SK-MEL-5 (cell line): Measurements from ENCODE around the gene APCDD1. TPM values are rescaled to one million over a fixed set of nuclear protein-coding genes. Genes with fewer than 3 reads are reported as not detected.
"Not testable (repeated sequence)": the region's sequence is repeated elsewhere in the genome, so short reads cannot be mapped to it uniquely, and the experiment has no call there.

Experiments used
- DNase-seq: peaks from one replicate; pipeline ENCODE4 v3.0.0-alpha.2; 2016; ENCODE audit warnings: low read depth, low spot score
- in situ Hi-C: cut with HindIII; loops from 2 replicates; pipeline ENCODE4 v1.10.0; 2016; ENCODE audit warnings: low sequenced_read_pairs, high pct_unique_total_duplicates, low pct_unique_long_range_greater_than_20kb
- total RNA-seq: library from RNA; depleted of rRNA; stranded (reverse); fragments of >200 nt; shearing (Covaris generic); gene quantifications from 2 replicates; pipeline ENCODE4 v1.2.3, GENCODE V29; 2014

APCDD1 gene
- total RNA-seq, 1 experiment from 2014 or later, result not detected

DNA sequence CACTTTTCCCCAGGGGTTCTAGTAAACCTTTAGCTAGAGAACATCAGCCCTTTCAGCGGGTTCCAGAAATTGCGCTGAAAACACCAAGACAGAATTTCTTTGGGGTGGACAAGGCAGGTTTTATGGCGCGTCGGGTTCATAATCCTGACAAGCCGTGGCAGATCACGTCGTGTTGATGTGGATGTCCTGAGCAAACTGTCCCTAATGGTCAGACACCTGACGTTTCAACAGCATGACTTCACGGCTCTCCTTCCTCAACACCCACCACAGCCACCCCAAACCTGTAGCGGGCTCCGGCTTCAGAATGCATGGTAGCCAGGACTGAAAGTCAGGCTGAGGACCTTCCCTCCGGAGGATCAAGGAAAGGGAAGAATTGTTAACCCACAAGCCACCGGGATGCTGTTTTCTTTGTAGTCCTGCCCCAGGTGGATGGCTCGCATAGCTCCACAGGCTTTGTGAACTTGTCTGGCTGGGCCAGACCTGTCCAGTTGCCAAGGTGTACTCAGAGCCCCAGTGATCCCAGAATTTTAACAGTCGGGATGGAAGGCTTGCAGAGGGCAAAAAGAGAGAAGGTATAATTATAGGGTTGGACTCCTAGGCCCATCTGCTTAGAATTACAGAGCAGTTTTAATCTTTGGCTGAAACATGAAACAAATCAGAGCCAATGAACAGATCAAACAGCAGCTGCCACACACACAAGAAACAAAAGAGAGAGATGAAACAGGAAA is 1.5 kb downstream of the APCDD1 start:
- no peak for DNase-seq
- in situ Hi-C loops, result no loop called here

DNA sequence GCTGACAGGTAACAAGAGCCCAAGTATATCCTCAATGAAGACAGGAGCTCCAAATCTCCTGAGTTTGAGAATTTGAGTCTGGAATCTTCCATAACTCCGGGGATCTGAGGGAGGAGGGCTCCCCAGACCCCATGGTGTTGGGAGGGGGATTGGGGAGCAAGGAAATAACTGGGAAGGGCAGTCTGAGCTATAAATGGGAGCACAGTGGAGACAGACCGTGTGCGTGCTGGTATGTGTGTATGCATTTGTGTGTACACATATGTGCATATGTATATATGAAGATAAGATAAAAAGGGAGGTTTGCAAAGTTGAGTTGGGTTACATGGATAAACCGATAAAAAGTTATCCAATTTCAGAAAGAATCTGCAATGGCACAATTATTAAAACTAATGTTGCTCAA is 2.3 kb downstream of the APCDD1 start:
- DNase-seq, result no peak
- in situ Hi-C loops, result no loop called here

DNA sequence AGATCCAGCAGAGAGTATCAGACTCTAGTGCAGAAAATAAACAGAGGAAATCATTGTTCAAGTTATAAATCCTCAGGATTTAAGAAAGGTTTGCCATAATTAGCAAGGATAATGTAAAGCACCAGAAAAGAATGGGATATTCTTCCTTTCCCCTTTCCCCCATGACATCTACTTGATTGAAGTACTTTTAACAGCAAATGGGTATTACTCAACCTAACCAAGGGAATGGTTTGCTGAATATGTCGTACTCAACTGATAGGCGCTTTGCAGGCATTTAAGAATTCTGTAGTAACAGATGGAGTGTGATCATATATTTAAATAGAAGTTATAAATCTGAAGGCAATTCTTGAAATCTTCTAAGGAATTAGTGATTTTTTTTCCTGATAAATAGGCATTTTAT is 2.7 kb downstream of the APCDD1 start:
- in situ Hi-C loops, result no loop called here
- DNase-seq, result no peak

DNA sequence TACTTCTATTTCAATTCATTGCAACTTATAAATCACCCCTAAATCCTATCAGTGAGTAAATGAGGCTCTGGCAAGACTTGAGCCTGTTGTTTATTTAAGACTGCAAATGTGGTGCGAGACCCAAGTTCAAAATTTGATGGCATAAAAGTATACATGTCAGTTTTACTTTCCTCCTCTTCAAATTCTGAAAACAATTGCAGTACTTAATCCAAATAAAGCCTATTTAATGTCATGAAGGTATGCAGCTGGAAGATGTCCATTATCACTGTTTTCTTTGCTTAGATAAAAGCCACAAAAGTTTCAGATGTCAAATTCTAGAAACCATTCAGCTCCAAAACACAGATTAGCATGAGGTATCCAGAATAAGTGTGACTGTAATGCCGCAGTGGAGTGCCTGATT is 3.3 kb downstream of the APCDD1 start:
- in situ Hi-C loops, result no loop called here
- DNase-seq, result no peak

DNA sequence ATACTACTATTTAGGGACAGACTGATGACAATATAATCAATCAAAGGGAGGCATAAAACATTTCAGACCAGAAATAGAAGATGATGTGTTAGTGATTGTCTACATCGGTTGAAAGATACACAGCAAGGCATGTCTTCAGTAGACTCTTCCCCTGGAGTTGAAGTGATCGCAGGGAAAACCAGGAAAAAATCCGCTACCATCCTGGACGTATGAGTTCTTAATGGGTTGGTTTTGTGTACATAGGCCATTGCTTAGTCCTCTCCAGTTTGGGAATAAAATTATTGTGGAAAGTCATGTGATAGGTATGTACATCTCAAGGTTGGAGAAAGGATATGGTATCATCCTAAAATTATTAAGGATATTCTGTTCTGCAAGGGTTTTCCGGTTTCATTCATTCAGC is 4.3 kb downstream of the APCDD1 start:
- DNase-seq, result no peak
- in situ Hi-C loops, result no loop called here

DNA sequence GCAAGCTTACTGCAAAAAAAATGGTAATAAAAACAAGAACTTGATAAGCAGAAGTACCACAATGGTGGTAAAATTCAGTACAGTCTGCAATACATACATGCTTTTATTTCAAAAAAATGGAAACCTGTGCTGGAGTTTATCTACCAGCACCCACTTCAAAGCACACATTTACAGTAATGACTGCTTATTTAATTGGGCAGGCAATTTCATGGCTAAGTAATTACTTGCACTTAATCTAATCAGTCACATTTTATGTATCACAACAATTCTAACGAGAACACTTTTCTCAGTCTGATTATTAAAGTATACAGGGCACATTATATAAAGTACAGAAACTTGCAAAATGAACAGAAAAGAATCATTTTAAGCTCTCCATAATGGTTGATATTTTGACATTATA is 5.2 kb downstream of the APCDD1 start:
- no peak for DNase-seq
- in situ Hi-C loops, result no loop called here

DNA sequence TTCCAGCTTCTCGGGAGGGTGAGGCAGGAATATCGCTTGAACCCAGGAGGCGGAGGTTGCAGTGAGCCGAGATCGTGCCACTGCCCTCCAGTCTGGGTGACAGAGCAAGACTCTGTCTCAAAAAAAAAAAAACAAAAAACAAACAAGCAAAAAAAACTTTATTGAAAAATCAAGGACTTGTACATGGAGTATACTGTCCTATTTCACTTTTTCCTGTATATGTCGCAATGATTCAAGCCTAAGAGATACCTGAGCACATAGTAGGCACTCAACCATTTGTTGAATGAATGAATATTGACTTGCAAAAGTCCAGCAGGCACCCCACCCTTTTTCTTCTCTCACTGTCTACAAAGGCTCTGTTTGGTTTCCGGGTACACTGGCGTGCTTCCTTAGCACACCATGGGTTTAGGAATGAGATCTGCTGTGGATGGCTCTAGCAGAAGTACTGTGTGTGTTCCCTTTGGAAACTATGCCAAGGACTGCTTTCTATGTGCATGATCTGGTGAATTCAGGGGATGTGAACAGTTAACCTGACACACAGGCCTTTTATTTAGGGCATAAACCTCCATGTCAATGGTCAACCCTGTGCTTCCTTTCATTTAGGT is 6.1 kb downstream of the APCDD1 start:
- no peak for DNase-seq
- in situ Hi-C loops, result no loop called here

DNA sequence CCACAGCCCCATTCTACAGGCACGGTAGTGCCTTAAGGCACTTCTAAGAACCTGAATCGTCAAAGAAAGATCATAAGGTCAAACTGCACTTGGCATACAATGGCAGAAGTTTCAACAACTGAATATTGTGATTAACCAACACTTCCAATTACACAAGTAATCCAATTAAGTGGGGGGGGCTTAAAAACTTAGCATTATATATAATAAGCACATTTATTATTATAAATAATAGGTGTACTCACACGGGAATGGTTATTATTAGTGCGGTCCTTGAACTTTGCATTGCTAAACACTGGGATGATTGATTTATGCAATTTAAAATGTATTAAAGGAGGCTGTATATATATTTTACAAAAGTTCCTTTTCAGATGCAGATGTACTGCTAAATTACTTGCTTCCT is 7.6 kb downstream of the APCDD1 start:
- DNase-seq, result no peak
- in situ Hi-C loops, result no loop called here

DNA sequence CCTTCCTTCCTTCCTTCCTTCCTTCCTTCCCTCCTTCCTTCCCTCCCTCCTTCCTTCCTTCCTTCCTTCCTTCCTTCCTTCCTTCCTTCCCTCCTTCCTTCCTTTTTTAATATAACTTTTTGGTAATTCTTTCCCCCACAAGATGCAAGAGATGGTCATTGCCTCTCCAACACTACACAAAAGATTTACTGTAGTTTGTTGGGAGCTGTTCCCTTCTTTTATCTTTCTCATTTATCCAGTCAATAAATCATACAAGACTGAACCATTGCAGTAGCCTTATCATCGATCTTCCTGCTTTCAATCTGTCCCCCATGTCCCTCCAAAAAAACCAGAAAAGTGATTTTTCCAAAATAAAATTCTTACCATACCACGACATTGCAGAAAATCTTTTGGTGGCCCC is 8.2 kb downstream of the APCDD1 start:
- in situ Hi-C loops, result no loop called here
- DNase-seq, result no peak

DNA sequence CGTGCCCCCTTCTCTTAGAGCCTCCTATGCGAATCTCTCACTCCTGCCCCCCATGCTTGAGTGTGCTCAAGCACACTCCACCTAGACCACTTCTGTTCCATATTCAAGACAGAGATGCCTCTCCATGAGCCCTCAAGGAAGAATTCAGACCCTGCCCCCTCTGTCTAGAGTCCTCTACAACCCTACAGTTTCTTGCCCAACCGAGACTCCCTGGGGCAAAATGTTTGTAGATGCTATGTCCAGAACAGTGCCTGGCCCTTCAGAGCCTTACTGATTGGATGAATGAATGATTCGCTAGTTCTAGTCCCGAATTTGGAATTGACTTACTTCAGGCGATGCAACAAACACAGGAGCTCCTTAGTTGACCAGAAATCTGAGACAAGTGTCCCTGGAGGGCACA is 8.7 kb downstream of the APCDD1 start:
- DNase-seq, result no peak
- in situ Hi-C loops, result no loop called here

DNA sequence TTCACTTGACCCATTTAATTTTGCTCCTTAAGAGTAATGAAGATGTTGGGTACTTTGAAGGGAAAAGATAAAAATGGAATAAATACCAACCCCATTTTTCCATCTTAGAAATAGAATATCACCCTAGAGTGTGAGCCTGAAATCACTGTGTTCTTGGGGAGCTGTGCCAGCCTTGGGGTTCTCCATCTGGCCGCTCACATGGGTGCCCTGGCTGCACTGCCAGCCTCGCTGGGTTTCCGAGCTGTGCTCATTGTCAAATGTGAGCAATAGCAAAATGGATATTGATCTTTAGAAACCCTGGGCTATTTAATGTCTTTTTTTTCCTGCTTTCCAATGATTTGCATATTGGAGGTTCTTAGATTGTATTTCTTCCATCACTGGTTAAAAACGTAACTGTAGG is 9.3 kb downstream of the APCDD1 start:
- in situ Hi-C loops, result no loop called here
- no peak for DNase-seq

DNA sequence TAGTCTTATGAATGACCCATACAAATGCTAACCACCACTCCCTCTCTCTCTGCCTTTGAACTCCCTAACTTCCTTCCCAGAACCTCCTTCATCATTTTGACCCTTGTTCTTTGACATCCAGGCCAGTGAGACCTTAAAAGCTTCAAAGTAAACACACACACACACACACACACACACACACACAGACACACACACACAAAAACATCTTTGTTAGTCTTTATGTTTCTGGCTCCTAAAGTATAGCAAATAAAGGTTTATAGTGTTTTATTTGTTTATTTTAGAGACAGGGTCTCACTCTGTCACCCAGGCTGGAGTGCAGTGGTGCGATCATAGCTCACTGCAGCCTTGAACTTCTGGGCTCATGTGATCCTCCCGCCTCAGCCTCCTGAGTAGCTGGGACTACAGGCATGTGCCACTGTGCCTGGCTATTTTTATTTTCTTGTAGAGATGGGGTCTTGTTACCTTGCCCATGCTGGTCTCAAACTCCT is 9.8 kb downstream of the APCDD1 start:
- in situ Hi-C loops, DNase-seq: not testable (repeated sequence)

DNA sequence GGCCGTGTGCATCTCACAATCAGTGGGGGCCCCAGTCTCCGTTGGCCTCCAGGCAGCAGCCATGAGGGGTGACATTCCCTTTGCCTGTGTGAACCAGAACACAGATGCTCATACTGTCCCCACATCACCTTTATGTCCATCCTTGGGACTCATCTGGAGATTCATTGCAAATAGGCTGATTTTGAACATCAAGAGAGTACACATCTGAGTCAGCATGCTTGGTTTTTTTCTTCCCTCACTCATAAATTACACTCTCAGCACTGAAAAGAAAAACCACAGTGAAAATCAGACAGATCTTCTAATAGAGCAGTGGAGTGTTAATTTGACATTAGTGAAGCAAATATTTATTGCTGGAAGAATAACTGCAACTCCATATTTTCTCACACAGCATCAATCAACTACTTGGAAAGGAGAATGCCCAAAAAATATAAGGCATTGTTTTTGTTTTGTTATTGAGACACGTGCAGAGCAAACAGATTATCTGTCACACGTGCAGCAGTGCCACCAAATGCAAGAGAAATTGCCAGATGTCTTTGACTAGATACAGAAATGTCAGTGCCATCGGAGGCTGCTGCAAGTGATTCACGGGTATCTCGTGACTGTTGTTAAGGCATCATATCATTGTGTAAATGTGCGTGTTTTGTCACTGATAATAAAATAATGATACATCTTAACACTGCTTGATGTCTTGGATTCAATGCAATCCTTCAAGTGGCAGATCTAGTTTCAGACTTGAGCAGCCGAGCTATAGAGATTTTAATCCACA is 10.9 kb downstream of the APCDD1 start:
- in situ Hi-C loops, result no loop called here
- no peak for DNase-seq

DNA sequence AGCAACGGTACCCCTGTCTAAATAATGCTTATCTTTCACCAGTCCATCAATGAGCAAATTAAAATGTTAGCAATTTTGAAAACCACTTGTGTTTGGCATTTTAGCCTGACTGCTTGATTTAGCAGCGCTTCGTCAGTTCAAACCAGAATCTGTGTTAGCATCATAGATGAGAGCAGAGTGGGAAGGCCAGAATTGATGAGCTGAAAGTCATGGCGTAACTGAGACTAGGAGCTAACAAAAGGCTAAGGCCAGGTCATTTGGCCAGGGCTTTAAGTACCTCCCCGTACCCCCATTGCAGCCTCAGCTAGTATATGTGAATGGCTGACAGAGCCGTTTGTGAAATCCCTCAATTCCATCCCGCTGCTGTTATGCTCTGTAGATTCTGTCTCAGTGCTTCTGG is 16.0 kb downstream of the APCDD1 start:
- no peak for DNase-seq
- in situ Hi-C loops, result no loop called here

DNA sequence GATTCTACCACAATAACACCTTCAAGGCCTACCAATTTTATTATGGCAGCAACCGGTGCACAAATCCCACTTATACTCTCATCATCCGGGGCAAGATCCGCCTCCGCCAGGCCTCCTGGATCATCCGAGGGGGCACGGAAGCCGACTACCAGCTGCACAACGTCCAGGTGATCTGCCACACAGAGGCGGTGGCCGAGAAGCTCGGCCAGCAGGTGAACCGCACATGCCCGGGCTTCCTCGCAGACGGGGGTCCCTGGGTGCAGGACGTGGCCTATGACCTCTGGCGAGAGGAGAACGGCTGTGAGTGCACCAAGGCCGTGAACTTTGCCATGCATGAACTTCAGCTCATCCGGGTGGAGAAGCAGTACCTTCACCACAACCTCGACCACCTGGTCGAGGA is 17.1 kb downstream of the APCDD1 start:
- in situ Hi-C loops, result no loop called here
- no peak for DNase-seq

DNA sequence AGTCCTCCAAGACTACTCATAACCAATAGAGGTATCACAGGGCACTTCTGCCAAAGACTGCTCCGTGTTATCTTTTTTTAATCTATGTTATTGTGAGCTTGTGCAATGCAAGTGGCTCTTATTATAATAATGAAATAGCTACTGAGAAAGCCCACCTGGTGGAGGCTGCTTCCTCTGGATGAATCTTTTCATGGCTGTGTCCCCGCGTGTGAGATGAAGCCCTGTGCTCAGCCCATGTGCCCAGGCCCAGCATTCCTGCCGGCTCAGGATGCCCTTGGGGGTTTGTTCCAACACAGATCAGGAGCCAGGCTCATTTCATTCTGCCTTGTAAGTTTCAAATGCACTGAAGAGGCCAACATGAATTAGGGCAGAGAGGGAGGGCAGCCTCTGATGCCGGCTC is 18.7 kb downstream of the APCDD1 start:
- in situ Hi-C loops, result no loop called here
- no peak for DNase-seq

DNA sequence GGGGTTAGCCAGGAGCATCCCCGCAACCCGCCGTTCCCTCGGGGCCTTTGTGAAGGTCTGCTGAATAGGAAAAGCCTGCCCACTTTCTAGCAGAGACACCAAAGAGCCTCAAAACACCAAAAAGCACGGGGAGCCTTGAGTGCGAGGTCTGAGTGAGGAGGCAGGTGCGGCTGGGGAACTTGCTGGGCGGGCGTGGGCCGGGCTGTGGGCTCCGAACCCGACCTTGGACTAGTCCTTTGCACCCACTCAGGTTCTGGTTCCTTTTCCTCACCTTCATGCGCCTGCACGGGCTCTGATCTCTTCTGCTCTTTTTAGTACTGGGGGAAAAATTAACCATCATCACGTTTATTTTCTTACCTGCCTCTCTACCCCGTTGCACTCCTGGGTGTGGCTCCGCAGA is 19.9 kb downstream of the APCDD1 start:
- no peak for DNase-seq
- in situ Hi-C loops, result no loop called here

DNA sequence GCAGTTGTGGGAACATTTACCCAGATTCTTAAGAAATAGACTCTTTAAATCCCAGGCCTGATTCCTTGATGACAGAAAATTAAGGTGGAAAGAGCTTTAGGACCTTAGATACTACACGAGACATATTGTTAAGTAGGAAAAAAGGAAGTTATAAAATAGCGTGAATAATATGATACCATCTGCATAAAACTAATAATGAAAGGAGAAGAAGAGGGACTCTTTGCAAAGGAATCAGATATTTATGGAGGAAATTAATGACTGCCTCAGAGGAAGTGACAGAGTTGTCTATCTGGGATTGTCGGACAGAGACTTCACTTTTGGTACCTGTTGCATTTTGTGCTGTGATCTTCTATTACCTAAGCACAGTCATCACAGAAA is 20.8 kb downstream of the APCDD1 start:
- in situ Hi-C loops, result no loop called here
- no peak for DNase-seq
